ENCODE measurements around the gene AP4M1.

DNA sequence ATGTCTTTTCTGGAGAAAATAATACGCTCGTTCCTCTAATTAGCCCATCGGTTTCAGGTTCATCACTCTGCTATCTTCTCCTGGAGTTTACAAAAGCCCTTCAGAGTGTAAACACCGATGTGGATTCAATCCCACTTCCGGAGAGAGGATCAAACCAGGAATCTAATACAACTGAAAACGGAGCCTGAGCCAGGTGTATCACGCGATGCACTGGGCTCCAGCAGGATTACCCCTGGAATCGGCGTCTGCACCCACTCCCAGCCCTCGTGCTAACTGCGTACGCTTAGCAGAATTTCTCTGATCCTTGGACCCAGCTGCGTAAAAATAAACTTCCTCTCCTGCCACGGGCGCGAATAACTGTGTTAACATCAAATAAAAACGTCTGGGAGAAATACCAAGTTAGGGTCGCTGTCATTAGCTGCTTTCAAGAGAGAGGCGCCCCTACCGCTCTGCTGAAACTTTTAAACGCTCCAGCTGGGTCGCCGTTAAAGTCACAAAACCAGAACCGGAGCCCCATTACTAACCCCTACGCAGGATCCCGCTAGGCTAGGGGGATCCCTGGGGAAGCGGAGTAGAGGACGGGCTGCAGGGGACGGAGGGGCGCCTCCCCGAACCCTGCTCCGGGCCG lies 20.4 kb upstream of the AP4M1 start:
- TF ChIP-seq, protein P1, sequence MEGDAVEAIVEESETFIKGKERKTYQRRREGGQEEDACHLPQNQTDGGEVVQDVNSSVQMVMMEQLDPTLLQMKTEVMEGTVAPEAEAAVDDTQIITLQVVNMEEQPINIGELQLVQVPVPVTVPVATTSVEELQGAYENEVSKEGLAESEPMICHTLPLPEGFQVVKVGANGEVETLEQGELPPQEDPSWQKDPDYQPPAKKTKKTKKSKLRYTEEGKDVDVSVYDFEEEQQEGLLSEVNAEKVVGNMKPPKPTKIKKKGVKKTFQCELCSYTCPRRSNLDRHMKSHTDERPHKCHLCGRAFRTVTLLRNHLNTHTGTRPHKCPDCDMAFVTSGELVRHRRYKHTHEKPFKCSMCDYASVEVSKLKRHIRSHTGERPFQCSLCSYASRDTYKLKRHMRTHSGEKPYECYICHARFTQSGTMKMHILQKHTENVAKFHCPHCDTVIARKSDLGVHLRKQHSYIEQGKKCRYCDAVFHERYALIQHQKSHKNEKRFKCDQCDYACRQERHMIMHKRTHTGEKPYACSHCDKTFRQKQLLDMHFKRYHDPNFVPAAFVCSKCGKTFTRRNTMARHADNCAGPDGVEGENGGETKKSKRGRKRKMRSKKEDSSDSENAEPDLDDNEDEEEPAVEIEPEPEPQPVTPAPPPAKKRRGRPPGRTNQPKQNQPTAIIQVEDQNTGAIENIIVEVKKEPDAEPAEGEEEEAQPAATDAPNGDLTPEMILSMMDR (conservative IDR thresholded peaks at IDR 0.05; ENCODE audit: low read length) = no peak
- TF ChIP-seq EZH2phosphoT487 (IDR thresholded peaks at IDR 0.05; ENCODE audit: borderline replicate concordance) = no peak

Measured in Loucy (cell line).